BJ (cell line): ENCODE data around the gene B3GNT5. TPM values are rescaled to one million over a fixed set of nuclear protein-coding genes. Genes with fewer than 3 reads are reported as not detected.

Experiments used
- CTCF ChIA-PET: fragments of 350-600 bp; formaldehyde crosslinking; extraction: SDS; loops from one replicate; lab custom pipeline; 2021; ENCODE audit warnings: antibody characterized with exemption, inconsistent platforms; lab: Yijun Ruan, JAX
- POLR2A ChIA-PET: fragments of 300-600 bp; sonication (Branson Sonifier 250); formaldehyde crosslinking; extraction: SDS; loops from one replicate; lab custom pipeline; 2021; ENCODE audit warnings: antibody characterized with exemption; lab: Charles Lee
- DNase-seq: peaks from one replicate; pipeline ENCODE4 v3.0.0-alpha.2; 2011; ENCODE audit warnings: low read depth
- H3K27me3 ChIP-seq: 2 replicates; pipeline ENCODE4 v1.6.0; 2011; ENCODE audit warnings: low read length; ENCODE audit not compliant: control insufficient read depth, insufficient read depth
- H3K36me3 ChIP-seq: 2 replicates; pipeline ENCODE4 v1.5.1; 2011; ENCODE audit warnings: low read length; ENCODE audit not compliant: control insufficient read depth, insufficient read depth
- H3K4me3 ChIP-seq: 2 replicates; pipeline ENCODE4 v1.5.1; 2011; ENCODE audit warnings: low read depth, mild to moderate bottlenecking, control low read depth, low read length
- CTCF ChIP-seq: IDR thresholded peaks from 2 replicates; pipeline ENCODE4 v1.5.1; 2011; ENCODE audit warnings: low read depth, mild to moderate bottlenecking, control low read depth, inconsistent platforms, low read length, moderate library complexity; ENCODE audit not compliant: insufficient read depth
- polyA plus RNA-seq: library from polyadenylated mRNA; depleted of rRNA; stranded (reverse); fragments of >200 nt; gene quantifications from 2 replicates; pipeline ENCODE4 v1.2.3, GENCODE V29; 2011

Gene B3GNT5
- polyA plus RNA-seq, 1 experiment, result 0.27 TPM

DNA sequence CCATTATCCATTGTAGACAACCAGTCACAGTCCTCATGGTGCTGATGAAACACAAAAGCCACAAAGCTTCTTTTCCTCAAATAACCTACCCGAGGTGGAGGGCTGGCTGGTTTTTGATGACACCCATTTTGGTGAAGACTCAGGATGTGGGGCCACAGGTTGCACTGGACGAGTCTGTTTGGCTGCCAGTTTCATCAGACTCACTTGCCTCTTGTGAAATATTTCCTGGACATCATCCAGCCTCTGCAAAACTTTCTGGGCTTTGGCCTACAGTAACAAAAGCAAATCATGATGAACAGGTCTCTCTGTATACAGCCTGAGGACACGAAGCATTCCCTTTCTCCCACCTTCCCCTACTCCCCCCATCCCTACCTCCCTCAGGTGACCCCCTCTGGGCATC is 42.2 kb downstream of the B3GNT5 start:
- POLR2A ChIA-PET, result no interaction called here
- TF ChIP-seq CTCF, result no peak
- Histone ChIP-seq H3K27me3 (no peaks in the 10 kb centered on the region; the same call in 1 of the 2 replicates), H3K36me3 (no peaks in the 10 kb centered on the region), H3K4me3 (no peak overlapping the region)
- CTCF ChIA-PET, result no interaction called here
- no peak for DNase-seq

- no peak for DNase-seq
- no peaks in the 10 kb centered on the region; the same call in 1 of the 2 replicates for H3K27me3 ChIP-seq
- CTCF ChIA-PET, result interaction anchor here (0.6 to 0.9 kb wide), 2 partner anchors 13 to 565 kb away, joined by 3 to 4 read pairs; no protein-coding TSS in a partner anchor
- no peaks in the 10 kb centered on the region for H3K36me3 ChIP-seq
- H3K4me3 ChIP-seq, result no peak overlapping the region
- POLR2A ChIA-PET, result no interaction called here
- TF ChIP-seq CTCF, result no peak
Measured at GRCh38 chr3:183296944-183297343, 43.9 kb downstream of the B3GNT5 start.

GRCh38 chr3:183298701-183299153 is 45.7 kb downstream of the B3GNT5 start:
- no peaks in the 10 kb centered on the region for H3K36me3 ChIP-seq
- H3K27me3 ChIP-seq, result no peaks in the 10 kb centered on the region; the same call in 1 of the 2 replicates
- no peak for TF ChIP-seq CTCF
- peak; percentile 35 for DNase-seq
- ChIA-PET POLR2A (no interaction called here), CTCF (no interaction called here)
- no peak overlapping the region for H3K4me3 ChIP-seq

- ChIA-PET POLR2A (no interaction called here), CTCF (no interaction called here)
- Histone ChIP-seq H3K27me3 (no peaks in the 10 kb centered on the region; the same call in 1 of the 2 replicates), H3K4me3 (no peak overlapping the region), H3K36me3 (no peaks in the 10 kb centered on the region)
- DNase-seq, result no peak
- no peak for TF ChIP-seq CTCF
Measured at GRCh38 chr3:183299976-183300375, 46.9 kb downstream of the B3GNT5 start.

- no peak overlapping the region for H3K4me3 ChIP-seq
- POLR2A ChIA-PET, result no interaction called here
- no peak for TF ChIP-seq CTCF
- CTCF ChIA-PET, result interaction anchor here (1.2 kb wide), 1 partner anchor 10 kb away, joined by 3 read pairs; no protein-coding TSS in a partner anchor
- no peaks in the 10 kb centered on the region; the same call in 1 of the 2 replicates for H3K27me3 ChIP-seq
- DNase-seq, result no peak
- no peaks in the 10 kb centered on the region for H3K36me3 ChIP-seq
Measured at GRCh38 chr3:183300996-183301562, 48.0 kb downstream of the B3GNT5 start.
